Activated naive CD8-positive, alpha-beta T cell treated with anti-CD3 and anti-CD28 coated beads, Interleukin-2, amount 50 U/mL, for 24 hours (primary cell): Measurements from ENCODE around the gene SKP1.
A peak's percentile ranks its signal among the peaks of the same experiment; 100 is the strongest.

Source experiments
- ATAC-seq: fragments of 150-1000 bp; cut with Tn5 transposase; one replicate; pipeline ENCODE4 v1.10.0; 2021
- DNase-seq: peaks from one replicate; pipeline ENCODE4 v3.0.0; 2021
- H3K27ac Mint-ChIP-seq: one replicate; pipeline ENCODE4 v1.8.0; 2021; ENCODE audit warnings: mild to moderate bottlenecking, mixed read lengths
- H3K27me3 Mint-ChIP-seq: one replicate; pipeline ENCODE4 v1.8.0; 2021; ENCODE audit warnings: mixed read lengths
- H3K36me3 Mint-ChIP-seq: one replicate; pipeline ENCODE4 v1.8.0; 2021; ENCODE audit warnings: low read depth, mixed read lengths
- H3K4me1 Mint-ChIP-seq: one replicate; pipeline ENCODE4 v1.8.0; 2021; ENCODE audit warnings: mixed read lengths
- H3K4me3 Mint-ChIP-seq: one replicate; pipeline ENCODE4 v1.8.0; 2021; ENCODE audit warnings: mild to moderate bottlenecking, moderate library complexity, mixed read lengths
- H3K9me3 Mint-ChIP-seq: one replicate; pipeline ENCODE4 v1.8.0; 2021; ENCODE audit warnings: mixed read lengths

The SKP1 gene

GRCh38 chr5:134195666-134196065, 18.9 kb upstream of the SKP1 start:
- H3K36me3 Mint-ChIP-seq = peaks cover 58% of the 10 kb centered on the region
- no peak overlapping the region for H3K27ac Mint-ChIP-seq
- no peaks in the 10 kb centered on the region for H3K4me1 Mint-ChIP-seq

GRCh38 chr5:134189031-134189430, 12.3 kb upstream of the SKP1 start:
- no peaks in the 10 kb centered on the region for H3K4me1 Mint-ChIP-seq
- no peak for DNase-seq
- no peak overlapping the region for H3K4me3 Mint-ChIP-seq
- no peaks in the 10 kb centered on the region for H3K9me3 Mint-ChIP-seq
- no peak overlapping the region for H3K27ac Mint-ChIP-seq
- no peak for ATAC-seq
- no peaks in the 10 kb centered on the region for H3K27me3 Mint-ChIP-seq
- H3K36me3 Mint-ChIP-seq = peaks cover 5% of the 10 kb centered on the region

More at GRCh38 chr5:134195666-134196065, 18.9 kb upstream of the SKP1 start:
- Mint-ChIP-seq H3K9me3 (no peaks in the 10 kb centered on the region), H3K27me3 (no peaks in the 10 kb centered on the region), H3K4me3 (no peak overlapping the region)
- ATAC-seq (no peak), DNase-seq (no peak)

DNA sequence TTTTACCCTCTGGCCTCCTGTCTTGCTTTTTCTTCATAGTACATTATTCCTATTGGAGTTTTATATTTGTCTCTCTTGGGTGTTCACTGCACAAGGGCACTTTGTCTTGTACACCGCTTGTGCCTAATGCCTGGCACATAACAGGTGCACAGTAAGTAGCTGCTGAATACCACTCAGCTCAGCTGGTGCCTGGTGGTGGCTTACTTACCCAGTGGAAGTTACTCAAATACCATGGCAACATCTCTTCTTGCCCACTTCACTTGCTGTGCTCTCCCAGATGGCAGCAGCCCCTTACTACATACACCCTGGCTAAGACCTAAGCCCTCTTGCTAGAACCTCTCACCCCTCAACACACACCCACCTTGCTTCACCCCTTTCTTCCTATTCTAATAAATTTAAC, 11.3 kb upstream of the SKP1 start:
- H3K9me3 Mint-ChIP-seq = no peaks in the 10 kb centered on the region
- no peak overlapping the region for H3K27ac Mint-ChIP-seq
- ATAC-seq = no peak
- H3K4me1 Mint-ChIP-seq = no peaks in the 10 kb centered on the region
- H3K4me3 Mint-ChIP-seq = no peak overlapping the region
- no peak for DNase-seq
- H3K36me3 Mint-ChIP-seq = no peaks in the 10 kb centered on the region
- no peaks in the 10 kb centered on the region for H3K27me3 Mint-ChIP-seq

- ATAC-seq = peak; percentile 95
- Mint-ChIP-seq H3K27ac (no peak overlapping the region), H3K36me3 (no peaks in the 10 kb centered on the region), H3K4me1 (no peaks in the 10 kb centered on the region), H3K9me3 (no peaks in the 10 kb centered on the region), H3K27me3 (no peaks in the 10 kb centered on the region), H3K4me3 (no peak overlapping the region)
- peak; percentile 80 for DNase-seq
These were observed 7.7 kb upstream of the SKP1 start for GRCh38 chr5:134184155-134185135.

GRCh38 chr5:134183481-134183880, 6.7 kb upstream of the SKP1 start:
- ATAC-seq (no peak), DNase-seq (no peak)
- Mint-ChIP-seq H3K27ac (no peak overlapping the region), H3K27me3 (no peaks in the 10 kb centered on the region), H3K9me3 (no peaks in the 10 kb centered on the region), H3K36me3 (no peaks in the 10 kb centered on the region), H3K4me3 (no peak overlapping the region), H3K4me1 (no peaks in the 10 kb centered on the region)

DNA sequence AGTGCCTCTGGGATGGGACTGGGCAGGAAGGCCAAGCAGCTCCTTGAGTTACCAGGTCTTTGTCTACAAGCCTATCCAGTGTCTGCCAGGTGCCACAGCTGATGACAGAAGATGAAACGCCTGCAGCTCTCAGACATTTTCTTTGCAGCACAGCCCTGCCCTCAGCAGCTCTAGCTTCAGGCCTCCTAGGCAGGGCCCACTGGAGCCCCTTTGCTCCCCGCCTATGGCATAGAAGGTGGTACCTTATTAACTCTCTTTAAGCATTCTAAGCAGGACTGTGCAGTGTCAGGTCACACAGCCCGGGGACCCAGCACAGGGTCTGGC, 1.3 kb upstream of the SKP1 start:
- H3K4me3 Mint-ChIP-seq = peak overlapping the region; percentile 94
- H3K9me3 Mint-ChIP-seq = no peaks in the 10 kb centered on the region
- no peaks in the 10 kb centered on the region for H3K27me3 Mint-ChIP-seq
- H3K4me1 Mint-ChIP-seq = peaks cover 22% of the 10 kb centered on the region
- H3K36me3 Mint-ChIP-seq = peaks cover 11% of the 10 kb centered on the region
- no peak overlapping the region for H3K27ac Mint-ChIP-seq
- ATAC-seq = no peak
- no peak for DNase-seq

GRCh38 chr5:134177369-134178095, 782 bp upstream of the SKP1 start:
- H3K9me3 Mint-ChIP-seq = no peaks in the 10 kb centered on the region
- peaks cover 23% of the 10 kb centered on the region for H3K4me1 Mint-ChIP-seq

GRCh38 chr5:134175921-134176510, 734 bp downstream of the SKP1 start:
- H3K27ac Mint-ChIP-seq = peak overlapping the region; percentile 95
- H3K27me3 Mint-ChIP-seq = no peaks in the 10 kb centered on the region
- H3K4me3 Mint-ChIP-seq = peak overlapping the region; percentile 94
- peaks cover 25% of the 10 kb centered on the region for H3K36me3 Mint-ChIP-seq
- no peaks in the 10 kb centered on the region for H3K9me3 Mint-ChIP-seq
- DNase-seq = peak; percentile 57
- peaks cover 34% of the 10 kb centered on the region for H3K4me1 Mint-ChIP-seq
- peak; percentile 48 for ATAC-seq

More at GRCh38 chr5:134177369-134178095, 782 bp upstream of the SKP1 start:
- ATAC-seq = no peak
- H3K27me3 Mint-ChIP-seq = no peaks in the 10 kb centered on the region
- H3K36me3 Mint-ChIP-seq = peaks cover 13% of the 10 kb centered on the region
- DNase-seq = no peak
- H3K4me3 Mint-ChIP-seq = peak overlapping the region; percentile 94
- peak overlapping the region; percentile 95 for H3K27ac Mint-ChIP-seq

GRCh38 chr5:134174841-134175839, 1.6 kb downstream of the SKP1 start:
- peak overlapping the region; percentile 95 for H3K27ac Mint-ChIP-seq
- ATAC-seq = no peak
- no peak for DNase-seq
- no peaks in the 10 kb centered on the region for H3K27me3 Mint-ChIP-seq
- peaks cover 34% of the 10 kb centered on the region for H3K4me1 Mint-ChIP-seq
- no peaks in the 10 kb centered on the region for H3K9me3 Mint-ChIP-seq
- peak overlapping the region; percentile 94 for H3K4me3 Mint-ChIP-seq
- H3K36me3 Mint-ChIP-seq = peaks cover 28% of the 10 kb centered on the region

- H3K27me3 Mint-ChIP-seq = no peaks in the 10 kb centered on the region
- no peaks in the 10 kb centered on the region for H3K9me3 Mint-ChIP-seq
- no peak overlapping the region for H3K27ac Mint-ChIP-seq
- no peak for ATAC-seq
- no peak overlapping the region for H3K4me3 Mint-ChIP-seq
- DNase-seq = no peak
- peaks cover 41% of the 10 kb centered on the region for H3K4me1 Mint-ChIP-seq
- H3K36me3 Mint-ChIP-seq = peaks cover 45% of the 10 kb centered on the region
These were observed 4.8 kb downstream of the SKP1 start for GRCh38 chr5:134171972-134172371.

- Mint-ChIP-seq H3K27me3 (no peaks in the 10 kb centered on the region), H3K9me3 (peaks cover 8% of the 10 kb centered on the region), H3K27ac (no peak overlapping the region), H3K4me1 (peaks cover 28% of the 10 kb centered on the region), H3K36me3 (peaks cover 65% of the 10 kb centered on the region), H3K4me3 (no peak overlapping the region)
- no peak for DNase-seq
- ATAC-seq = no peak
These were observed 14.2 kb downstream of the SKP1 start for GRCh38 chr5:134162592-134162991.

DNA sequence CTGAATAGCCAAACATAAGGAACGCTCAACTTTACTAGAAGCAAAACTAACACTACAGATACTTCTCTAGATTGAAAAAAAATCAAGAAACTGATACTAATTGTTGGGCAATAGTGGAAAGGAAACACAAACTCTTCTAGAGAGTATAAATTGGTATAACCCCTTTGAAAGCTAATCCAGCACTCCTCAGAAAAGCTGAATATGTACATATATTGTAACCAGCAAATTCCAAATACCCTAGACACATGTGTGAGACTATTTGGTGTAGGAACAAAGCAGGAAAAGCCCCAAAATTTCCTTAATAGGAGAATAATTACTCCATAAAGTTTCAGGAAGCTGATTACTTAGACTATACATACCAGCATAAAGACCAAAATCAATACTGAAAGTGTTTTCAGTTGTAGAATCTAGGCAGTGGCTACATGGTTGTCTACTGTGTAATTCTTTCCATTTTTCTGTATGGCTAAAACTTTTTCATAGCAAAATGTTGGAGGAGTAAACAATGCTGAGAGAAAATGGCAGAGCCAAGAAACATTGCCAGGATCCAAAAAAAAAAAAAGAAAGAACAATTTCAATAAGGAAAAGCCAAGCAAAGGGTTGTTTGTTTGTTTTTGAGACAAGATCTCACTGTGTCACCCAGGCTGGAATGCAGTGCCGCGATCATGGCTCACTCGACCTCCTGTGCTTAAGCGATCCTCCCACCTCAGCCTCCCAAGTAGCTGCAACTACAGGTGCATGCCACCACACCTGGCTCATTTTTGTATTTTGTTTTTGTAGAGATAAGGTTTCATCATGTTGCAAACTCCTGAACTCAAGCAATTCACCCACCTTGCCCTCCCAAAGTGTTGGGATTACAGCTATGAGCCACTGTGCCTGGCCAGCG, 15.0 kb downstream of the SKP1 start:
- DNase-seq = no peak
- Mint-ChIP-seq H3K4me1 (peaks cover 32% of the 10 kb centered on the region), H3K36me3 (peaks cover 66% of the 10 kb centered on the region), H3K27ac (peak overlapping the region; percentile 74), H3K27me3 (no peaks in the 10 kb centered on the region), H3K9me3 (peaks cover 8% of the 10 kb centered on the region), H3K4me3 (no peak overlapping the region)
- peak; percentile 57 for ATAC-seq

- Mint-ChIP-seq H3K4me3 (no peak overlapping the region), H3K36me3 (peaks cover 68% of the 10 kb centered on the region), H3K27me3 (no peaks in the 10 kb centered on the region), H3K4me1 (peaks cover 57% of the 10 kb centered on the region), H3K27ac (peak overlapping the region; percentile 28), H3K9me3 (no peaks in the 10 kb centered on the region)
- ATAC-seq = peak; percentile 38
- no peak for DNase-seq
These were observed 23.1 kb downstream of the SKP1 start for GRCh38 chr5:134153657-134154056.
